KBM-7 (cell line): ENCODE measurements around the gene CCDC74B.
"Not testable (repeated sequence)": the region's sequence is repeated elsewhere in the genome, so short reads cannot be mapped to it uniquely, and the experiment has no call there.

Experiments
- DNase-seq: peaks from one replicate; pipeline ENCODE4 v3.0.0-alpha.2; 2015
- in situ Hi-C: fragments of 300-500 bp; cut with MboI; formaldehyde crosslinking; loops from 2 replicates; pipeline ENCODE4 v1.14.3; 2020; ENCODE audit warnings: low sequenced_read_pairs, low pct_unique_long_range_greater_than_20kb, mixed read lengths

Gene CCDC74B

GRCh38 chr2:130174866-130175265, 30.0 kb upstream of the CCDC74B start:
- in situ Hi-C loops: loop anchor here (25.0 kb wide), 1 partner anchor 162 kb away; the partner anchor contains the start of gene IMP4

GRCh38 chr2:130169896-130170295, 25.0 kb upstream of the CCDC74B start:
- DNase-seq: no peak

More at GRCh38 chr2:130174866-130175265, 30.0 kb upstream of the CCDC74B start:
- not testable (repeated sequence) for DNase-seq

GRCh38 chr2:130169163-130169562, 24.3 kb upstream of the CCDC74B start:
- in situ Hi-C loops: loop anchor here (25.0 kb wide), 1 partner anchor 168 kb away; the partner anchor contains the start of gene IMP4
- not testable (repeated sequence) for DNase-seq

More at GRCh38 chr2:130169896-130170295, 25.0 kb upstream of the CCDC74B start:
- in situ Hi-C loops: loop anchor here (25.0 kb wide), 1 partner anchor 167 kb away; the partner anchor contains the start of gene IMP4

GRCh38 chr2:130166611-130167010, 21.7 kb upstream of the CCDC74B start:
- not testable (repeated sequence) for DNase-seq
- in situ Hi-C loops: loop anchor here (25.0 kb wide), 1 partner anchor 171 kb away; the partner anchor contains the start of gene IMP4

DNA sequence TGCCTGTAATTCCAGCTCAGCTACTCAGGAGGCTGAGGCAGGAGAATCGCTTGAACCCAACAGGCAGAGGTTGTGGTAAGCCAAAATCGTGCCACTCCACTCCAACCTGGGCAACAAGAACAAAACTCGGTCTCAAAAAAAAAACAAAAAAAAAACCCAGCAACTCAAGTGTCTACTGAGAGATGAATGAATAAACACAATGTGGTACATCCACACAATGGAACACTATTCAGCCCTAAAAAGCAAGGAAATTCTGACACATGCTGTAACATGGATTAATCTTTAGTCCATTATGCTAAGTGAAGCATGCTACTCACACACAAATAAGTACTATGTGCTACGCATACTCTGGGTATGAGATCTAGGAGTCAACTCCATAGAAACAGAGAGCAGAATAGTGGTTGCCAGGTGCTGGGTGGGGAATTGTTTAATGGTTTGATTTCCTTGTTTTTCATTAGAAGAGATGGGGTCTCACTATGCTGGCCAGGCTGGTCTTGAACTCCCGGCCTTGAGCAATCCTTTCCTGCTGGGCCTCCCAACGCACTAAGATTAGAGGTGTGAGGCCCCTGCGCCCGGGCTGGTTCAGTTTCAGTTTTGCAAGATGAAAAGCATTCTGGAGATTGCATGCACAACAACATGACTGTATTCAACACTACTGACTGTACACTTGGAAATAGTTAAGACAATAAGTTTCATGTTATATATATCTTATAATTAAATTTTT, 20.5 kb upstream of the CCDC74B start:
- in situ Hi-C loops: loop anchor here (25.0 kb wide), 1 partner anchor 172 kb away; the partner anchor contains the start of gene IMP4
- no peak for DNase-seq

DNA sequence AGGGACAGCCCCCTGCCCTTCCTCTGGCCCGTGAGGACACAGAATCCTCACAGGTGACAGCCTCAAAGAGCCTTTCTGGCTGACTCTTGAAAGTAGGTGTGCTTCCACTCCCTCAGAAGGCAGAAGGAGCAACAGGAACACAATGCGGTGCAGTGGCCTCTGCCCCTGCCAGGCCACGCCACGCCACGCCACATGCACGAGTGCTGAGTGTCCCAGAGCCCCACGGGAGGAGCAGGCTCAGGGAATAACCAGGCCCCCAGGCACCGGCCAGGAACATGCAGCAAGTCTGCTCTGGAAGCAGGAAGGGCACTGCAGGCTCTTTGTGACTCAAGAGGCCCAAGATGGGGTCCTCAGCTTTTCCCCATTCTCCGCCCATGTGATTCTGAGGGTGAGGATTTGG, 18.1 kb upstream of the CCDC74B start:
- DNase-seq: no peak
- in situ Hi-C loops: loop anchor here (25.0 kb wide), 1 partner anchor 174 kb away; the partner anchor contains the start of gene IMP4

DNA sequence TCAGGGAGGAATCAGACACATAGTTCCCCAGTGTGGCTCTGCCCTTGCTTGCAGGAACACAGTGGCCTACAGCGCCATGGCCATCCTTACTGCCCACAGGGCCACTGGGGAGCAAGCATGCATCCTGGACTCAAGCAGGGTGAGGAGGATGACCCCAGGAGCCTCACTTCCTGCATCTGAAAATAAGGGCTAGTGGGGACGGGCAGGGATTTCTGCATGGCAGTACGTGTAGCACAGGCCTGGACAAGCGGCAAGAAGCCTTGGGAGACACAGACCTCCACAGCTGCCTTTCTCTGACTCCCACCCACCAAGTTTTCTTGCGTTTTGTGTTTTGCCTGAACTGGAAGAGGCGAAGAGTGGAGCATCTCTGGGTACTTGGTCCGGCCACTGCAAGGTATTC, 17.6 kb upstream of the CCDC74B start:
- in situ Hi-C loops: loop anchor here (25.0 kb wide), 1 partner anchor 175 kb away; the partner anchor contains the start of gene IMP4
- DNase-seq: not testable (repeated sequence)

- DNase-seq: not testable (repeated sequence)
- in situ Hi-C loops: loop anchor here (25.0 kb wide), 1 partner anchor 176 kb away; the partner anchor contains the start of gene IMP4
These were observed 16.2 kb upstream of the CCDC74B start for GRCh38 chr2:130160838-130161705.

GRCh38 chr2:130160131-130160530, 15.2 kb upstream of the CCDC74B start:
- in situ Hi-C loops: loop anchor here (25.0 kb wide), 1 partner anchor 177 kb away; the partner anchor contains the start of gene IMP4

DNA sequence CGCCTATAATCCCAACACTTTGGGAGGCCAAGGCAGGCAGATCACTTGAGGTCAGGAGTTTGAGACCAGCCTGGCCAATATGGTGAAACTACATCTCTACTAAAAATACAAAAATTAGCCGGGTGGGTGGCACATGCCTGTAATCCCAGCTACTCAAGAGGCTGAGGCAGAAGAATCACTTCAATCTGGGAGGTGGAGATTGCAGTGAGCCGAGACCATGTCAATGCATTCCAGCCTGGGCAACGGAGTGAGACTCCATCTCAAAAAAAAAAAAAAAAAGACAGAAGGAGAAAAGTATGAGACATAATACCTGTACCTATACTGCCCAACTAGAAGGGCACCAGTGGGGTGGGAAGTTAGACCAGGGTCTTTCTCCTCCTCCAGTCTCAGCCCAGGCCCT, 14.5 kb upstream of the CCDC74B start:
- in situ Hi-C loops: loop anchor here (25.0 kb wide), 1 partner anchor 178 kb away; the partner anchor contains the start of gene IMP4
- not testable (repeated sequence) for DNase-seq

More at GRCh38 chr2:130160131-130160530, 15.2 kb upstream of the CCDC74B start:
- no peak for DNase-seq

DNA sequence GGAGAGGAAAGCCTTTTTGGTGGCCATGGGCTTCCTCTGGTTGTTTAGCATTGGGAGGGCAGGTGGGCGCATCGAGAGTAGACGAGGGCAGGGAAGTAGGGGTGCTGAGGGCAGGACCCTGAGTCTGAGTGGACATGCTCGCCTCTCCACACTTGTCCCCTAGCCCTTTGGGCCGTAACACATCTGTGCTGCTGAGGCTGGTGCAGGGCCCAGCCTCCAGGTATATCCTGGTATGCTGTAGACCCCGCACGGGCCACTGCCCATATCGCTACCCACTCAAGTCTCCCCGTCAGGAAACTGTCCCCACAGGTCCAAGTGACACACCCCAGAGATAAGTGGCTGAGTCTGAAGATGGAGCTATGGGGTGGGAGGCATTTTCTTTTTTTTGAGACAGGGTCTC, 13.7 kb upstream of the CCDC74B start:
- in situ Hi-C loops: loop anchor here (25.0 kb wide), 1 partner anchor 179 kb away; the partner anchor contains the start of gene IMP4
- no peak for DNase-seq

DNA sequence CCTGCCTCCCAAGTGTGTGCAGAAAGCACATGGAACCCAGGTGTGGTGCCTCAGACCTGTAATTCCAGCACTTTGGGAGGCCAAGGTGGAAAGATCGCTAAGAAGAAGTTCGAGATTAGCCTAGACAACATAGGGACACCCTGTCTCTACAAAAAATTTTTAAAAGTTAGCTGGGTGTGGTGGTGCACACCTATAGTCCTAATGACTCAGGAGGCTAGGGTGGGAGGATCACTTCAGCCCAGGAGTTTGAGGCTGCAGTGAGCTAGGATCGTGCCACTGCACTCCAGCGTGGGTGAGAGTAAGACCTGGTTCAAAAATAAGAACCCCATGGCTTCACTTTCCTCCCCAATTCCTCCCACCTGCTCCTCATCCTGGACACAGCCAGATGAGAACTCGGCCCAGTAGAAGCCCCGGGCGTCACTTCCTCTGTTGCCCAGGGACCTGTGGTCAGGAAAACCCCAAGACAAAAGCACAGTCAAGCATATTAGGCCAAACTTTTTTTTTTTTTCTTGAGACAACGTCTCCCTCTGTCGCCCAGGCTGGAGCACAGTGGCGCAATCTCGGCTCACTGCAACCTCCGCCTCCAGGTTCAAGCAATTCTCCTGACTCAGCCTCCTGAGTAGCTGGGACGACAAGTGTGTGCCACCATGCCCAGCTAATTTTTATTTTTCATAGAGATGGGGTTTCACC, 13.1 kb upstream of the CCDC74B start:
- peak; percentile 69 for DNase-seq
- in situ Hi-C loops: loop anchor here (25.0 kb wide), 1 partner anchor 179 kb away; the partner anchor contains the start of gene IMP4

DNA sequence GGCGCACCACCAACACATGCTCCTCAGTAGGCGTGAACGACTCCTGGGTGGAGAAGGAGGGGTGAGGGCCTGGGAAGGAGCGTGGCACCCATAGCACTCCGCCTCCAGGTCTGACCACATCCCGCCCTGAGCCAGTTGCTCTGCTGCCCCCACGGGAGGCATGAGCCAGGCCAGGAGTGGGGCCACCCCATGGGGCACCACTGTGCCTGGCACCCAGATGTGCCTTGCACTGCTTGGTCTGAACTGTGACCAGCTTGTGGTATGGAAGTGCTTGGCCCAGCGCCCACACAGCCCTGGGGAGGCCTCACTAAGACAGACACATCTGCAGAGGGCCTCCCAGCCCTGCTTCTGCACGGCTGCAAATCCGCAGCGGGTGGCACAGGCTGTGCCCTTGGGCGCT, 12.4 kb upstream of the CCDC74B start:
- in situ Hi-C loops: loop anchor here (25.0 kb wide), 1 partner anchor 180 kb away; the partner anchor contains the start of gene IMP4
- DNase-seq: not testable (repeated sequence)

GRCh38 chr2:130156624-130157004, 11.7 kb upstream of the CCDC74B start:
- in situ Hi-C loops: loop anchor here (25.0 kb wide), 1 partner anchor 181 kb away; the partner anchor contains the start of gene IMP4
- DNase-seq: no peak

GRCh38 chr2:130155956-130156623, 11.2 kb upstream of the CCDC74B start:
- in situ Hi-C loops: loop anchor here (25.0 kb wide), 1 partner anchor 181 kb away; the partner anchor contains the start of gene IMP4
- peak; percentile 38 for DNase-seq

GRCh38 chr2:130154773-130155765, 10.2 kb upstream of the CCDC74B start:
- no peak for DNase-seq
- in situ Hi-C loops: loop anchor here (25.0 kb wide), 1 partner anchor 182 kb away; the partner anchor contains the start of gene IMP4

DNA sequence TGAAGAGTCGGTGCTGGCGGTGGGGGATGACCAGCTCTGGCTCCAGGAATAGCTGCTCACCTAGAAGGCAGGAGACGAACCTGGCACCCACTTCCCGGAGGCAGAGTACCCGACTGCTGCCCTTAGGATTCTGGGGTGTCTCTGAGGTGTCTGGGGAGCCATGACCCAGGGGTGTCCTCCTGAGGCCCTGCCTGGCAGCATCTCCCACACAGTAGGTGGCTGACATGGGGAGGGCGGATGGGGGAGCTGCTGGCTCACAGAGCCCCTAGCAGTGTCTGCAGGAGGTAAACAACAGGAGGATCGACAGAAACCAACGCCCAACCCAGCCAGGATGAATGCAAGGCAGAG, 9.5 kb upstream of the CCDC74B start:
- DNase-seq: not testable (repeated sequence)
- in situ Hi-C loops: loop anchor here (25.0 kb wide), 1 partner anchor 183 kb away; the partner anchor contains the start of gene IMP4
